Activated gamma-delta T cell treated with Interleukin-2 at 50 U/mL for 16 hours (primary cell): ENCODE data around the gene RAI14.

Experiments used
- DNase-seq: peaks from one replicate; pipeline ENCODE4 v3.0.0-alpha.2; 2020

RAI14 gene

DNA sequence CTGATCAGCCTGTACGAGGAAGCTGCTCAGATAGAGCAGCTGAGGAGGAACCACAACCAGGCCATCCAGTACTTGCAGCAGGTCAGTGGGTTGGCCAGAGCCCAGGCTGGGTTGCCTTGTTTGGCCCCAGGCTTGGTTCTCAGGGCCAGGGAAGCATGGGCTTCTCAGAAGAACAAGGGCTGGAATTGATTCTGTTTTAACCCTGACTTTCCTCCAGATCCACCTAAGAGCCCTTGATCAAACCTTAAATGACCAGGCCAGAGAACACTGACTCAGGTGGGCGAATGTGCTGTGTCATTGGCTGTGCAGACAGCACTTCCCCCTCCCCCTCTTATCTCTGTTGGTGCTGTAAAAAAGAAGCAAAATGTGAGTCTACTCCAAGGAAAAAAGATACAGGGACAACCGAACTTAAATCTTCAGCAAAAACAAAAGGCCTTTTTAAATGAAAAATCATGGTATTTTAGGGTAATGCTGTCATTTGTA is 210.9 kb downstream of the RAI14 start:
- no peak for DNase-seq

DNA sequence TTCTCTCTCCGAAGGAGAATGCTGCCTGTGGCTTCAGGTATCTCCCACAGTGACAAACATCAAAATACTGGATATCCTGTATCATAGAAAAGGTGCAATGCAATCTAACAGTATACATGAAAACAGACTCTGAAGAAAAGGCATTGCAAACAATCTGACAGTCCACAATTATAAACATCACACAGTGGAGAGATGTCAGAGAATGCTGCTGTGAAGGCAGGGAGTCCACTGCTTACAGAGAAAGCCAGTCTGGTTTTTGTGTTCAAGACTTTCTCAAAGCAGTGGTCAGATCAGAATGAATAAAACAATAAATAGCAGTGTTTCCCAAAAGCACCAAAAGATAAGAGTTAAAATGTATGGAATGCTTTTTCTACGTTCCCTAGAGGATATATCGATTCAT is 211.5 kb downstream of the RAI14 start:
- no peak for DNase-seq

DNA sequence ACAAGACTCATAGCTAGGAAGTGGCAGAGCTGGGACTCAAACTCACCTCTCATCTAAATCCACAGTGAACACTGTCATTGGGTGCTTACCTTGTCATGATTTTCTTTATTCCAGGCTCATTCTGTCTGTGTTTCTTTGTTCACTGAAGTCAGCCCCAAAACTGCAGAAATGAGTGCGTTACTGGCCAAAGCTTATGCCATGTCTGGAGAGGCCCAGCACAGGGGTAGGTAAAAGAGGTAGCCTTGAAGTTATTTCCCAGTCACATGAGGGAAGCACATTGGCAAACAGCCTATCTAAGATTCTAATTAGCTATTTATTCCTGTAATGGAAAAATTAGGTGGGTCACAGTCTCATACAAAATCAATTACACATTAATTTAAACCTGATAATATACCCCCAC is 212.7 kb downstream of the RAI14 start:
- DNase-seq: no peak

DNA sequence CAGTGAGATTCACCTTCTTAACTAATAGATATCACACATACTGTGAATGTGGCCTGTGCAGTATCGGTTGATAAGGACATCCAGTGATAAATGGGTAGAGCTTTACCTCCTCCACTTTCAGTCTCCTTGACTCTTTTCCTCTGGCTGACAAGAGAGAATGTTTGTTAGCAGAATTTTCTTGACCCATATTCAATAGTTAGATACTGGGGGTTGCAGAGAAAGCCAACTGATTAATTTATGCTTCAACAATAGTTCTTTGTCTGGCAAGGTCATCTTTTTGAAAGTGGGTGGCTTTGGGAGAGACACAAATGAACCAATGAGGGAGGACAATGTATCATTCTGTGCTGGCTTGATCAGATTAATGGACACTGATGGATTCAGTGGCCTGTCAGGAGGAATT is 213.1 kb downstream of the RAI14 start:
- DNase-seq: no peak

DNA sequence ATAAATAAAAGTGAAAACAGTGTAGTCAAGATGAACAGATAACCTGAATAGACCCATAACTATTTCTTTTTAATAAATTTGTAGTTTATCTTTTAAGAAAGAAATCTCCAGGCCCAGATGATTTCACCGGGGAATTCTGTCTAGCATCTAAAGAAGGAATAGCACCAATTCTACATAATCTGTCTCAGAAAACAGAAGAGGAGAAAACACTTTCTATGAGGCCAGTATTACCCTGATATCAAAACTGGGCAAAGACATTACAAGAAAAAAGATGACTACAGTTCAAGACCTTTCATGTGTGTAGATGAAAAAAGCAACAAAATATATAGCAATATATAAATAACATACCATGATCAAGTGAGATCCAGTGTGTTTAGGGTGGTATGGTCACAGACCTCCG is 214.3 kb downstream of the RAI14 start:
- no peak for DNase-seq

DNA sequence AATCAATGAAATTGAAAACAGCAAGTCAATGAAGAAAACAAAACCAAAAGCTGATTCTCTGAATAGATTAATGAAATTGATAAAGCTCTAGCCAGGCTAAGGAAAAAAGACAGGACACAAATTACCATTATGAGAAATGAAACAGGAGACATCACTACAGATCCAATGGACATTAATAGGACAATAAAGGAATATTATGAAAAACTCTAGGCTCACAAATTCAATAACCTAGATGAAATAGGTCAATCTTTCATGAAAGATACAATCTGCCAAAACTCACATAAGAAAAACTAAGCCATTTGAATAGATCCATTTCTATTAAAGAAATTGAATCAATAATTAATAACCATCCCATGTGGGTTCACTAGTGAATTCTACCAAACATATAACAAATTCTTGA is 220.1 kb downstream of the RAI14 start:
- no peak for DNase-seq

DNA sequence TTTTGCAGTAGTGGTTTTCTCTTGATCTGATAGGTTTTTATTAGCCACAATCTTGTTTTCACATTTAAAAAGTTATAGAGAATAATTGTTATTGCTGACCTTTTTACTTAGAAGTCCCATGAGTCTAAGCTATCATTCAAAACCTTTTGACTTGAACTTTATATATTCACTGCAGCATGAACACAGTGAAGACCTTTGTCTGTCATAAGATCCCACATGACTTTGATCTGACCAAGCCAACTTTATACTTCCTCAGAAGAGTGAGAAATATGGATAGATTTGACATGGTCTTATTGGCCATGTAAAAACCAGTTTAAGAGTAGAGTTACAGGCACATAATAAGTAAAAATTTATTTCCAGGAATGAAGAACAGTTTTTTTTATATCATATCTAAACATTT is 225.1 kb downstream of the RAI14 start:
- DNase-seq: no peak
